ENCODE measurements around the gene RANBP9.

DNA sequence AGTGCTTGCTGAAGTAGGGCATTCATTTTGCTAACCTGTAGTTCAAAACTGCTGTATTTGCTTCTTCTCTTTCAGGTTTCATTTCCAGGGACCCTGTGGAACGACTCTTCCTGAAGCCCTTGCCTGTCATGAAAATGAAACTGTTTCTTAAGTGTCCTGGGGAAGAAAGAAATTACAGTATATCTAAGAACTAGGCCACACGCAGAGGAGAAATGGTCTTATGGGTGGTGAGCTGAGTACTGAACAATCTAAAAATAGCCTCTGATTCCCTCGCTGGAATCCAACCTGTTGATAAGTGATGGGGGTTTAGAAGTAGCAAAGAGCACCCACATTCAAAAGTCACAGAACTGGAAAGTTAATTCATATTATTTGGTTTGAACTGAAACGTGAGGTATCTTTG lies 99.9 kb downstream of the RANBP9 start:
- TF ChIP-seq, protein P1, sequence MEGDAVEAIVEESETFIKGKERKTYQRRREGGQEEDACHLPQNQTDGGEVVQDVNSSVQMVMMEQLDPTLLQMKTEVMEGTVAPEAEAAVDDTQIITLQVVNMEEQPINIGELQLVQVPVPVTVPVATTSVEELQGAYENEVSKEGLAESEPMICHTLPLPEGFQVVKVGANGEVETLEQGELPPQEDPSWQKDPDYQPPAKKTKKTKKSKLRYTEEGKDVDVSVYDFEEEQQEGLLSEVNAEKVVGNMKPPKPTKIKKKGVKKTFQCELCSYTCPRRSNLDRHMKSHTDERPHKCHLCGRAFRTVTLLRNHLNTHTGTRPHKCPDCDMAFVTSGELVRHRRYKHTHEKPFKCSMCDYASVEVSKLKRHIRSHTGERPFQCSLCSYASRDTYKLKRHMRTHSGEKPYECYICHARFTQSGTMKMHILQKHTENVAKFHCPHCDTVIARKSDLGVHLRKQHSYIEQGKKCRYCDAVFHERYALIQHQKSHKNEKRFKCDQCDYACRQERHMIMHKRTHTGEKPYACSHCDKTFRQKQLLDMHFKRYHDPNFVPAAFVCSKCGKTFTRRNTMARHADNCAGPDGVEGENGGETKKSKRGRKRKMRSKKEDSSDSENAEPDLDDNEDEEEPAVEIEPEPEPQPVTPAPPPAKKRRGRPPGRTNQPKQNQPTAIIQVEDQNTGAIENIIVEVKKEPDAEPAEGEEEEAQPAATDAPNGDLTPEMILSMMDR (tag by site-specific recombination; IDR thresholded peaks at IDR 0.05), result no peak
- TF ChIP-seq ZNF776 (tag by site-specific recombination; IDR thresholded peaks at IDR 0.05; ENCODE audit: borderline replicate concordance) (no peak), ZNF274 (IDR thresholded peaks at IDR 0.05; ENCODE audit: low read length) (no peak), ZNF274 (tag by site-specific recombination; IDR thresholded peaks at IDR 0.05; ENCODE audit: borderline replicate concordance) (no peak)
